Activated CD4-positive, alpha-beta T cell treated with anti-CD3 and anti-CD28 coated beads, Interleukin-2, Interleukin-6, amounts not matched to agents 100 ng/mL and 50 ng/mL, durations not matched to agents 16 hours and 8 hours (primary cell): ENCODE measurements around the gene IER5.
"Not testable (repeated sequence)": the region's sequence is repeated elsewhere in the genome, so short reads cannot be mapped to it uniquely, and the experiment has no call there.

Experiments used
- DNase-seq: peaks from one replicate; pipeline ENCODE4 v3.0.0-alpha.2; 2020

IER5 gene

GRCh38 chr1:181099152-181100014 is 10.9 kb downstream of the IER5 start:
- DNase-seq = peak; percentile 91

- peak; percentile 53 for DNase-seq
Observed at GRCh38 chr1:181100015-181100905, 11.8 kb downstream of the IER5 start.

- DNase-seq = no peak
Observed at GRCh38 chr1:181100934-181101333, 12.4 kb downstream of the IER5 start.

- peak; percentile 23 for DNase-seq
Observed at GRCh38 chr1:181101581-181102226, 13.2 kb downstream of the IER5 start.

DNA sequence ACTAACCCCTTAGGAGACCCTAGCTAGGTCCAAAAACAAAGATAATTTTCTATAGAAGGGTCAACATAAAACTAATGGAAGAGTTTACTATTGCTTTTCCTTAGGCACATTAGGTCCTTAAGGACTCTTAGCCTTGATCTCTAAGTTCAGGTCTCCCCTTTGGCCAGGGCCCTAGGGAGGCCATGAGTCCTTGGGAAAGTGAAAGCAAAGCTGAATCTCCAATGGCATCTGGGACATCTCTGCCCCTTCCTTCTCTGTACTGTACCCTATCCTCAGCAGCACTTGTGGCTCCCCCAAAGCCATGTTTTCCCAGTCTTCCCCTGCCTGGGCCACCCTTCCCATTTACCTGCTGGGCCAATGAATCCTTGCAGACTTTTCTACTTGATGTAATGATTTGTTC is 14.3 kb downstream of the IER5 start:
- DNase-seq = no peak

DNA sequence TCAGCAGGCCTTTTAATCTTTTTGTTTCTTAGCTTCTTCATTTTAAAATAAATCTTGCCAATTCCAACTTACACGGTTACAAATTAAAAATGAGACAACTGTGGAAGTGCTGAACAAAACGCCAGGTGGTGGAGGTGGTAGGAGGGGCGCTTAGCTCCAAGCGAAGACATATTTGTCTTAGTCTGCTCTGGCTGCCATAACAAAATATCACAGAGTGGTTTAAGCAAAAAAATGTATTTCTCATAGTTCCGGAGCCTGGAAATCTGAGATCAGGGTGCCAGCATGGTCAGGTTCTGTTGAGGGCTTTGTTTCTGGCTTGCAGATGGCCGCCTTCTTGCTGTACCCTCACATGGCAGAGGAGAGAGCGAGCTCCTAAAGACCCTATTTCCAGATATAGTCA is 14.9 kb downstream of the IER5 start:
- DNase-seq = no peak

- DNase-seq = no peak
Observed at GRCh38 chr1:181104042-181104789, 15.7 kb downstream of the IER5 start.

DNA sequence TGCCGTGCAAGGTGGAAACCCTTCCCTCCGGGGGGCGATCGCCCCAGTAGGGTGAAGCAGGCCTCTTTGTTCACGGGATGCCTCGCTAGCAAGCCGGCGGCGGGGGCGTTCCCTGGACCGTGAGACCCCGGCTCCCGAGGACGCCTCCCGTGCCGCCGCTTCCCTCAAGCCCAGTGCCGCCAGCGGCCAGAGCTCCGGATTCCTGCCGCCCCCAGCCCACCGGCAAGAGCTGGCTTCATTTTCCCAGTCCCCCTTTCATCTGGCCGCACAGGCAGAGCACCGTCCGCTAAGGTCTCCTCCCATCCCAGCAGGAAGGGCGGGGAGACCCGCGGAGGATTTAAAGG is 16.3 kb downstream of the IER5 start:
- peak; percentile 29 for DNase-seq

DNA sequence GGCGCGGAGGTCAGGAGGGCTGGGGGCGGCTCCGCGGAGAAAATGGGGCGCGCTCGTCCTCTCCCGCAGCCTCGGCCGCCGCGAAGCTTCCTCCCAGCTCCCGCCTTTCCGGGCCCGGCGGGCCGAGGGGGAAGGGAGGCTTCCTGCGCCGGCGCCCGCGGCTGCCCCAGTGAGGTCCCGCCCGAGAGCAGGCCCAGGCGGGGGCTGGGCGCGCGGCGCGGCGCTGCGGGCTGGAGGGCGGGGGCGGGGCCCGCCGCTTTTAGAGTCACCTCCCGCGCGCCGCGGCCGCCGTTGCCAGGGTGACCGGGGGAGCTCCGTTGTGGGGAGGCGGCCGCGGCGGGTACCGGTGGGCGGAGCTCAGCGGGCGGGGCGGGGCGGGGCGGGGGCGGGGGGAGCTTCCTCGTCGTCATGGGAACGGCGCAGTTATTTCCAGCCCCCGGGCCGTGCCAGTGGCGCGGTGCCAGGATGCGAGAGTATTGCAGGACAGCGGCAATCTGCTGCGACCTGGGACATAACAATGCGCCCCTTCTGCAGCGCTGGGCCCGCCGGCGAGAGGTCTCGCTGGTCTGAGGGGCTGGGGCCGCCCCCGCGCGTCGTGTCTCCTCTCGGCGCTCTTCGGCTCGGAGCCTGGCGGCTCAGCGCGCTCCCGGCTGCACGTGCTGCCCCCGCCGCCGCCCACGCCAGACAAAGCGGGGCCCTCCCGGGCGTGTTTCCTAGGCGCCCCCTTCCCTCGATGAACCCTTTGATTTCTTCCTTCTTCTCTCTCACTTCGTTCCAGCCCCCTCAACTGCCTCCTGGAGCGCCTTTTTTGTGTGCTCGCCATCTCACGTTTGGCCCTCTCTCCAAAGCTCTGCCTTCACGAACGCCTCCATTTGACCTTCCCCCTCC is 16.9 kb downstream of the IER5 start:
- peak; percentile 94 for DNase-seq

GRCh38 chr1:181106022-181106312 is 17.5 kb downstream of the IER5 start:
- no peak for DNase-seq

GRCh38 chr1:181106479-181106878 is 18.0 kb downstream of the IER5 start:
- no peak for DNase-seq

- DNase-seq = no peak
Observed at GRCh38 chr1:181107711-181108110, 19.2 kb downstream of the IER5 start.

DNA sequence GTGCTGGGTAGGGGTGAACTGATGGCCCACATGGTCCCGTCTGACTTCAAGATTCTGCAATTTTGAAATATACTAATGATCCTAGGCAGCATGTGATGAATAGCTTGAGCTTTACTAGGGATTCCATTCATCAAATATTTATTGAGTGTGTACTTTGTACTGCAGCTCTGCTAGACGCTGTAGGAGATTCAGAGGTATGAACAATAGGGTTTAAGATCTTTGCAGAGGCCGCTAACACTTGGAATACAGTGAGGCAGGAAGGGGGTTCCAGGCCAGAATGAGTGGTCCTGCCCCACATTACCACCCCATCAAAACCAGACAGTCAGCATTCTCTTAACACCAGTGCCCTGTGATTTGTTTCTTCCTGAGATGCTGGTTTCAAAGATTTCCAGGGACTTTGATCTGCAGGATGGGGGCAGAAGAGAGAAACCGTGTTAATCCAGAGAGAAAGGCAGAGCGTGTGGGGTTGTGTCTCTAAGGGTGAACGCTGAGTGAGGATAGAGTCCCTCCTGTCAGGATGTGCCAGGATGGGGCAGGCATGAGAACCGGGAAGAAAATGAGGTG is 19.9 kb downstream of the IER5 start:
- no peak for DNase-seq

- no peak for DNase-seq
Observed at GRCh38 chr1:181110013-181110412, 21.5 kb downstream of the IER5 start.

DNA sequence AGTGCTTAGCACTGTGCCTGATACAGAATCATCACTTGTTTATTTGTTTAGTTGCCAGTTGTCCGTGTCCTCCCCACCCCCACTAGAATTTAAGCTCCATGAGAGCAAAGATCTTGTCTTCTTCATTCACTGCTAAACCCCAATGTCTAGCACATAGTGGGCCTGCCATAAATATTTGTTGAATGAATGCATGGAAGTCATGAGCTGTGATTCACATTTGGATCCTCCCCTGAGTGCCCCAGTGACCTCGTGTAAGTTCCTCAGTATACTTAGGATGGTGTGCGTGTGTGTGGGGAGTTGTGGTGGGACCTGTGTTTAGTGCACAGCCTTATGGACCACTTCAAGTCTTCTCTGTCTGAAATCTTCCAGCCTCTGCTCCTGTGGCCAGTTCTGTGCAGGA is 23.1 kb downstream of the IER5 start:
- DNase-seq = no peak

- DNase-seq = no peak
Observed at GRCh38 chr1:181112071-181112929, 23.8 kb downstream of the IER5 start.

DNA sequence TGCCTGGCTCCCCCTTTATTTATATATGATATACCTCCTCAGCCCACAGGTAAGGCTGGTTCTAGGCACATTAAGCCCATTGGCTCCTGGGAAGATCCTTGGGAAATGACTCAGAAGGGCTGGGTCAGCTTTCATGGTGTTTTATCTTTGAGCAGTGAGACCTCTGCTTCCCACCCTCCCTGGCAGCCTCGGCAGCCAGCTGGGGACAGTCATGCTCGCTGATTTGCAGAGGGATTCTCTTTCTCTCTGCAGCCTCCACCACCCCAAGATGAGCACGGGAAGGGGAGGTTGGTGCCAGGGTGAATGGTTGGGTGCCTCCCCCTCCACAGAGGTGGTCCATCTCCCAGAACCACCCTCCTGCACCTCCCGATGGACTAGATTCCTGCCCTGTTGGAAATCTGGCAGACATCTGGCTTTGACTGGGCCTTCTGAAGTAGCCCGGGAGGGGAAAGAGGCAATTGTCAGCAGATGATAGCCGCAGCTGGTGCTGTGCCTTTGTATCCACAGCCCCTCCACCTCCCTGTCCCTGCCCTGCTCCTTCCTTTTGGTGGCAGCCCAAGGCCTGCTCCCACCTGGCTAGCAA is 24.6 kb downstream of the IER5 start:
- DNase-seq = no peak

- no peak for DNase-seq
Observed at GRCh38 chr1:181114574-181115367, 26.3 kb downstream of the IER5 start.

- DNase-seq = no peak
Observed at GRCh38 chr1:181115368-181115684, 26.8 kb downstream of the IER5 start.

DNA sequence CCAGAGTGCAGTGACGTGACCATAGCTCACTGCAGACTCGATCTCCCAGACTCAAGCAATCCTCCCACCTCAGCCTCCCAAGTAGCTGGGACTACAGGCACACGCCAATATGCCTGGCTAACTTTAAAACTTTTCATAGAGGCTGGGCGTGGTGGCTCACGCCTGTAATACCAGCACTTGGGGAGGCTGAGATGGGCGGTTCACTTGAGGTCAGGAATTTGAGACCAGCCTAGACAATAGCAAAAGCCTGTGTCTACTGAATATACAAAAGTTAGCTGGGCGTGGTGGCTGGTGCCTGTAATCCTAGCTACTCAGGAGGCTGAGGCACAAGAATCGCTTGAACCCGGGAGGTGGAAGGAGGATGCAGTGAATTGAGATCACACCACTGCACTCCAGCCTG is 27.5 kb downstream of the IER5 start:
- not testable (repeated sequence) for DNase-seq
